GM13977 (cell line): ENCODE measurements around the gene SGPL1.
"Not testable (repeated sequence)": the region's sequence is repeated elsewhere in the genome, so short reads cannot be mapped to it uniquely, and the experiment has no call there.

ENCODE experiments used
- DNase-seq: peaks from one replicate; pipeline ENCODE4 v3.0.0; 2012; ENCODE audit warnings: low spot score
- in situ Hi-C: fragments of 300-500 bp; cut with MboI; formaldehyde crosslinking; loops from one replicate; pipeline ENCODE4 v1.12.0; 2022; ENCODE audit warnings: low sequenced_read_pairs, low pct_unique_long_range_greater_than_20kb, mixed read lengths, inconsistent platforms; ENCODE audit not compliant: unreplicated experiment
- TF ChIP-seq, protein P1 (sequence below): IDR thresholded peaks from 2 replicates; pipeline ENCODE4 v1.5.1; 2012; ENCODE audit warnings: mild to moderate bottlenecking, control low read depth; ENCODE audit not compliant: insufficient read depth; ENCODE audit errors: extremely low read depth, missing control alignments

SGPL1 gene

DNA sequence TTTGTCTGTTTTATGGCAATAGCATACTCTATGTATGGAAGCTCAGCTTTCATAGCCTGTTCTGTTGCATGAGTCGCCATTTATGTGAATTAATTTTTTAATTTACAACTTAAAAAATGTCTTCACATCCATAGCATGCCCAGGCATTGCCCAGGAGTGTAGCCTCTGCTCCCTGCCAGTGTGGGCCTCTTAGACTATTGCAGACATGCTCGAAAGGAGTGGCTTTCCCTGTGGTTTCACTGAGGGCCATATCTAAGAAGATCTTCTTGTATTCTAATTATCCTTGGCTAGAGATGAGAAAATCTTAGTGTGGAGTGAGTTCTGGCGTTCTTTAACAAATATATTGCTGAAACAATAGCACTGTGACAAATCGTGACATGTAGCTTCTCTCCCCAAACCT is 37.3 kb downstream of the SGPL1 start:
- in situ Hi-C loops, result no loop called here
- TF ChIP-seq, protein P1, sequence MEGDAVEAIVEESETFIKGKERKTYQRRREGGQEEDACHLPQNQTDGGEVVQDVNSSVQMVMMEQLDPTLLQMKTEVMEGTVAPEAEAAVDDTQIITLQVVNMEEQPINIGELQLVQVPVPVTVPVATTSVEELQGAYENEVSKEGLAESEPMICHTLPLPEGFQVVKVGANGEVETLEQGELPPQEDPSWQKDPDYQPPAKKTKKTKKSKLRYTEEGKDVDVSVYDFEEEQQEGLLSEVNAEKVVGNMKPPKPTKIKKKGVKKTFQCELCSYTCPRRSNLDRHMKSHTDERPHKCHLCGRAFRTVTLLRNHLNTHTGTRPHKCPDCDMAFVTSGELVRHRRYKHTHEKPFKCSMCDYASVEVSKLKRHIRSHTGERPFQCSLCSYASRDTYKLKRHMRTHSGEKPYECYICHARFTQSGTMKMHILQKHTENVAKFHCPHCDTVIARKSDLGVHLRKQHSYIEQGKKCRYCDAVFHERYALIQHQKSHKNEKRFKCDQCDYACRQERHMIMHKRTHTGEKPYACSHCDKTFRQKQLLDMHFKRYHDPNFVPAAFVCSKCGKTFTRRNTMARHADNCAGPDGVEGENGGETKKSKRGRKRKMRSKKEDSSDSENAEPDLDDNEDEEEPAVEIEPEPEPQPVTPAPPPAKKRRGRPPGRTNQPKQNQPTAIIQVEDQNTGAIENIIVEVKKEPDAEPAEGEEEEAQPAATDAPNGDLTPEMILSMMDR, result no peak

DNA sequence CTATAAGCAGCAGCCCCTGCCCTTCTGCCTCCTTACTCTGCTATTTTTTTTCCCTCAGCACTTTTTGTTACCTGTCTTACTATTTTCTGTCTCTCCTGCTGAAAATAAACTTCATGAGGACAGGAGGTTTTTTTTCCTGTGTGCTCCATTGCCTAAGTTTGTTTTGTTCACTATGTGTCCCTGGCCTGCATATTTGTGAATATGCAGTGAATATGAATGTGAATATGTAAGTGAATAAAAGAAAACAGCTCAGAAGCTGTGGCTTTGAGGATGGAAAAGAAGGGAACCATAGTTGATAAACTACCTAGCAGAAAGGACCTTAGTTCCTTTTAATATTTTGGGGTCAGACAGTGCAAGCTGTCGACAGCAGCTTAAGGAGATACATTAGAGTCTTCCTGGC is 37.7 kb downstream of the SGPL1 start:
- in situ Hi-C loops, result no loop called here
- TF ChIP-seq, protein P1, result no peak
- no peak for DNase-seq

More for the DNA sequence above, 37.3 kb downstream of the SGPL1 start:
- DNase-seq, result no peak

DNA sequence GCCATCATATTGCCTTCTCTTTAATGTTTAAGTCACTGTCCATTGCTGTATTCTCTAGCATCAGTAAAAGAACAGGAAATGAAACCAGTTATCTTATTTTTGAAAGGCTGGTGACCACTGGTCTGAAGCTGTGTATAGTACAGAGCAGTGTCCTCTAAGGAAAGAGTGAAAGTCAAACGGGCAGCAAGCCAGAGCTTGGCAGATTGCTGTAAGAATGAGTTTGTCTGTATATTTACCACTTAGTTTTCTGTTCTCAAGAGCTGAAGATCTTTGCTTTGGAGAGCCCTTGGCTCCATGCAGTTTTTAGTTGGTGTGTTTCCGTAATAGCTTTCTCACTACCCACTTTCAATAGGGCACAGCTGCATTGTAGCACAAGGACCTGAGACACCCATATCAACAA is 40.7 kb downstream of the SGPL1 start:
- TF ChIP-seq, protein P1, result no peak
- DNase-seq, result no peak

DNA sequence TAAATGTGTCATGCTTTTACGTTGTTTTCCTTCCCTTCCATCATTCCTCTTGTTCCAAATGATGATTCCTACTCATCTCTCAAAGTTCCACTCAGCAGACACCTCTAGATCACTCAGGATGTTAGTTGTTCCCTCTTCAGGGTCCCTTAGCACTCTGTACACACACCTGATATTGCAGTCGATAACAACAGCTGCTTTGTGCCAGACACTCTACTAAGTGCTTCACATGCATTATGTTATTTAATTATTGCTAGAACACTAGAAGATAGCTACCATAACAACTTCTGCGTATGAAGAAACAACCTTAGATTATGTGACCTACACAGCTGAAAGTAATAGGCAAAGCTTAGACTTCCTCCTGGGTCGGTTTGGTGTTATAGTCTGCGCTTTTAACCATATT is 43.0 kb downstream of the SGPL1 start:
- DNase-seq, result no peak
- in situ Hi-C loops, result no loop called here
- TF ChIP-seq, protein P1, result no peak

More for the DNA sequence above, 40.7 kb downstream of the SGPL1 start:
- in situ Hi-C loops, result no loop called here

DNA sequence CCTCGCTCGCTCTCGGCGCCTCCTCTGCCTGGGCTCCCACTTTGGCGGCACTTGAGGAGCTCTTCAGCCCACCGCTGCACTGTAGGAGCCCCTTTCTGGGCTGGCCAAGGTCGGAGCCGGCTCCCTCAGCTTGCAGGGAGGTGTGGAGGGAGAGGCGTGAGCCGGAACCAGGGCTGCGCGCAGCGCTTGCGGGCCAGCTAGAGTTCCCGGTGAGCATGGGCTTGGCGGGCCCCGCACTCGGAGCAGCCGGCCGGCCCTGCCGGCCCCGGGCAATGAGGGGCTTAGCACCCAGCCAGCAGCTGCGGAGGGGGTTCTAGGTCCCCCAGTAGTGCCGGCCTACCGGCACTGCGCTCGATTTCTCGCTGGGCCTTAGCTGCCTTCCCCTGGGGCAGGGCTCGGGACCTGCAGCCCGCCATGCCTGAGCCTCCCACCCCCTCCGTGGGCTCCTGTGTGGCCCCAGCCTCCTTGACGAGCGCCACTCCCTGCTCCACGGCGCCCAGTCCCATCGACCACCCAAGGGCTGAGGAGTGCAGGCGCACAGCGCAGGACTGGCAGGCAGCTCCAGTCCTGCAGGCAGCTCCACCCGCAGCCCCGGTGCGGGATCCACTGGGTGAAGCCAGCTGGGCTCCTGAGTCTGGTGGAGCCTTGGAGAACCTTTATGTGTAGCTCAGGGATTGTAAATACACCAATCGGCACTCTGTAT is 45.9 kb downstream of the SGPL1 start:
- in situ Hi-C loops, DNase-seq: not testable (repeated sequence)

DNA sequence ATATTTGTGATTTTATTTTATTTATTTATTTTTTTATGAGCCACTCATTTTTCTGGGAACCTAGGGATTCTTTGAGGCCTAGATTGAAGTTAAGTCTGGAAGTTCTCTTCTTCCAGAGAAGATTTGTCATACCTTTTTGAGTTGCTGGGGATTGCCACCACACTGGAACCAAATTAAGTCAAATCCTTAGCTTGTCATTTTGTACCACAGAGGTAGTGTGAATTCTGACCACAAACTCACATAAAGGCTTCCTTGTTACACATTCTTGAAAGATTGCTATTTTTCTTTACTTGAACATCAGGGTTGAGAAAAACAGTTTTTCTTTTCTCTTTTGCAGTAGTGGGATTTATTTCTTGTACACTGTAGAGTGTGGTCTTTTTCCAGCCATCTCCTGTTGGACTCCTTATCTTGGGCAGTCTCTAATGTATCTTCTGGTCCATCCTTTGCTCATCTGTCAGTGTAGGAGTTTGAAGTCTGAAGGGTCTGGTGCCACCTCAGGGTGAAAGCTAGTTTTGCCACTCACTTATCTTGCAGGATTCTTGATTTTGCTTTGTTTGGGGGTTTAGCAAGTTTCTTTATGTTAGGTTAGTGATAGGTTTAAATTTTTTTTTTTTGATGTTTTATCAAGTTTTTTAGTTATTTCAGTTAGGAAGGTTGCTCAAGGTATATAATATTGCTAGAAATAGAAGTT is 47.9 kb downstream of the SGPL1 start:
- in situ Hi-C loops, result no loop called here
- DNase-seq, result no peak
- TF ChIP-seq, protein P1, result no peak

DNA sequence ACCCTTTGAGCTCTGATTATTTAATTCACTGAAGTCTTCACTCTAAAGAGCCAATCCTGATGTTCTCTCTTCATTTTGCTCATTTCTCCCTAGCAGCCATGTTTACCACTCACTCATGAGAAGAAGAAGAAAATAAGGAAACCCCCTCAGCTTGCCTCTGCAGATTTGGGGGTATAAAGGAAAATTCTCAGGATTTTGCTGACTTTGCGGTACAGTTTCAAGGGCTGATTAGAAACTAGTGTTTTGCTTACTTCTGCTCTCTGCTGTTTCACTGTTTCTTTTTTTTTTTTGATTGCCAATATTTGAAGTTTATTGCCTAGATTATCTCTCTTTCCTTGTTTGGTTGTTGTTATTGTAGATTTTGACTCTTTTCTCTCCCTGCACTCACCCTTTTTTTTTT is 49.2 kb downstream of the SGPL1 start:
- TF ChIP-seq, protein P1, result no peak
- DNase-seq, result no peak
- in situ Hi-C loops, result no loop called here
